Kidney glomerular epithelial cell (primary cell): ENCODE measurements around the gene ERBB4.

Experiments used
- DNase-seq: peaks from one replicate; lab custom pipeline; 2025; lab: John Stamatoyannopoulos, UW

Gene ERBB4

GRCh38 chr2:211473116-211473515 is 1065.5 kb downstream of the ERBB4 start:
- no peak for DNase-seq

- DNase-seq: no peak
These were observed 1068.9 kb downstream of the ERBB4 start for GRCh38 chr2:211469664-211470059.

- DNase-seq: no peak
These were observed 1069.5 kb downstream of the ERBB4 start for GRCh38 chr2:211468877-211469663.

- DNase-seq: no peak
These were observed 1070.4 kb downstream of the ERBB4 start for GRCh38 chr2:211468217-211468616.

DNA sequence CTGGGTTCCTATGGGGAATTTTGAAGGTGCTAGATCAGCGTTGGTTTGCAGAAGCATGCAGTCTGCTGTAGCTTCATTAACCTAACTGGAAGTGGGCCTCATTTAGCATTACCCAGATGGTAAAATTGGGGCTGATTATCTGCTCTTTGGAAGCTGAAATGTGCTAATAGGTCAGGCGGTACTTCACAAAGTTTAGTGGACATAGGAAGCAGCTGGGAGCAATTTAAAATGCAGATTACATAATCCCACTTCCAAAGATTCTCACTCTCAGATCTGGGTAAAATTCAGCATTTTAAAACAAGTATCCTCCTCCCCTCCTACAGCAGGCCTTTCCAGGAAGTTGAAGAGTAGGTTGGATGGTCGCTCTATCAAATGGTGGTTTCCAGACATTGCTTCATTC is 1075.2 kb downstream of the ERBB4 start:
- no peak for DNase-seq

GRCh38 chr2:211458974-211459373 is 1079.6 kb downstream of the ERBB4 start:
- DNase-seq: no peak

DNA sequence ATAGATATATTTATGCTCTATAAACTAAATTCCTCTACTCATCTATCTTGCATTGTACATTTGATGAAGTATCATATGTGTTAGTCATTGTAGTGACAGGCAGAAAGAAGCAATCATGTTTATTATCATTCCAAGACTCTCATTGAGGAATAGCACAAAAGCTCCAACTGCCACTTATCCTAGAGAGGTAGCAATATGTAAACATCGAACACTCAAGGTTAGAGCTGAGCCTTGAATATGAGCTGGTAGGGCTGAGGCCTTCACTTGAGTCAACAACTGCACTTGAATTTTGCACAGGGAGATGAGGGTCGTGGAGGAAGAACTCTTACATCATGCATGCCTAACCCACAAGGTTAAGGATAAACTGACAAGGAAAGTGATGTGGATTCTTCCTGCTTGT is 1081.3 kb downstream of the ERBB4 start:
- DNase-seq: no peak

- DNase-seq: peak; percentile 16
These were observed 1083.3 kb downstream of the ERBB4 start for GRCh38 chr2:211455216-211455841.

- DNase-seq: no peak
These were observed 1083.9 kb downstream of the ERBB4 start for GRCh38 chr2:211454679-211455078.

DNA sequence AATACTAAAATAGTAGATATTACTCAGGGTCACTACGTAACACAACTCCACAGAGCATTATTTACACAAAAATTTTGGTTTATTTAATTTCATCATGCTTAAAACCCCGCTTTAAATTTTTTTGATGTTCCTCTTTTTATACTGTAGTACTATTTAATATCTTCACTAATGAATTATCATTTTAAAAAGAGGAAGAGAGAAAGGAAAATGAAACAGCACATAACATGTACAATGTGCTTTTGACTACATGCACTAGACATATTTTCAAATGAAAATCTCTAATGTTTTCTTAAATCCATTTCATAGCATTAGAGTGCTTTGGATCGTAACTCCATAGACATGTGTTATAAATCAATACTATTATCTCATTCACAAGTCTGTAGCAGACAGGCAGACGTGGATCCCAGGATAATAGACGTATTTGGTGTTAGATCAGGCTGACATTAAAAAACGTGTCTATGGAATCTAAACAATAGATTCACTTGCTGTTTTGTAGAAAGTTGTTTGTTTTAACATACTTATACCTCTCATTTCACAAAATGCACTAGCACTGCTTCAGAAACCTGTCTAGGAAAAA is 1085.2 kb downstream of the ERBB4 start:
- no peak for DNase-seq

GRCh38 chr2:211451642-211452041 is 1087.0 kb downstream of the ERBB4 start:
- no peak for DNase-seq

GRCh38 chr2:211449819-211450218 is 1088.8 kb downstream of the ERBB4 start:
- DNase-seq: no peak

DNA sequence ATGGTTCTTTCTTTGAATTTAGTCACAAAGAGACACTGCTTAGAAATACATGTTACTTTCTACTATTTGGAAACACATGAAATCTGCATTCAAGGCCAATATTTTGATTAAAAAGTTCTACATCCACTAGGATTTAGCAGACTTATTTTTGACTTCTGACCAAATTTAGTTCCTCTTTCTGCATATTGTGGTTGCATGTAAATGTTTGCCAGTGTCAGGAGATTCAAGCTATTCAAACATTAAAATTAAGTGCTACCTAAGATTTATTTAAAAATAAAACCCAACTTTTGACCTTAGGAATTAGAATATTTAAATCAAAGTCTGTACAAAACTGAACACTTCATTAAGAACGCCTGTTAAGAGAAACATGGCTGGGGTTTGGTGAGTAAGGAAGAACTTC is 1091.1 kb downstream of the ERBB4 start:
- DNase-seq: no peak

DNA sequence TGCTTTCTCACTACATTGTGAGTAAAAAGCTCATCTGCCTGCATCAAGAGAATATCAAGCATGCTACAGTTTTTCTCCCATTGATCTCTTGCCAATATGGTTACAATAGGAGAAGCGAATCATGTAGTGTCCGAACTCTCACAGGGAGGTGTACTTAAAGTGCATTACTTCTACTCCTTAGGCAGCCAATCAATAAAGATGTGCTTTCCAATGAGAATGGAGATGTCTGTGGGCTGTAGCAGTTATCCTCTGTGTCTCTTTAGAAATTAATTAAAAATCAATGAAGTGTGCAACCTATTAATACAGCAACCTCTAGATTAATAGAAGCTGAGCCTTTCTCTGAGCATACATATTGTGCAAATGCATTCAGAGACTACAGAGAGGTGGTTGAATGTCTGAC is 1098.5 kb downstream of the ERBB4 start:
- DNase-seq: no peak

DNA sequence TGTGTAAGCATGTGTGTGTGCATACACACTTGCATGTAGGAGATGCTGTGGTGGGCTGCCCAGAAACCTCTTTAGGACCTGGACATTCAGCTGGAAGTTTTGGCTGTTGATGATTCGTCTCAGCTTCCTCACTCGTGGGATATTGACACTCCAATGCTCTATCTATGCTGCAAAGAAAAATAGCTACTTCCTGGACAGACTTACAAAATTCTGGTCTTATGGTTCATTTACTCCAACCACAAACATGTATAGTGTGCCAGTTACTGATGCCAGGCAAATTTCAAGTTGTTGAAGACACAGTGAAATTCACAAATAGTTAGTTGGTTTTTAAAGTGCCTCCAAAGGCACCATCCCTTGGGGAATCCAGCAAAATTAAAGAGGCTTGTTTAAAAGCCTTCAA is 1099.6 kb downstream of the ERBB4 start:
- peak; percentile 22 for DNase-seq

DNA sequence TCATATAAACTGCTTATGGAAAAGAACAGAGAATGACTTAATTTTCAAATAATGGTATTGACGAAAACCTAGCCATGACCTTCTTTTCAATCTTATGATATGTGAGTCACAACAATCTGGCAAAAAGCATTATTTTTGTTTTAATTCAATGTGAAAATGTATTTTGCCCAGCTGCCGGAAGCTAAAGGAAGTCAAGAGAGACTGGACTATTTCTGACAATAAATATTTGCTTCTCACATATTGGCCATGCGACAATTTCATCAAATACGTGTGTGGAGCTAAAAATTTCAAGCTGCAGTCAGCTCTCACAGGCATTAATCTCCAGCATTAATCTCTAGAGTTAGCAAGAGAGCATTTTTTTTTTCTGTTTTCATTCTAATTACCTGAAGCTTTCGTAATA is 1101.2 kb downstream of the ERBB4 start:
- no peak for DNase-seq

- DNase-seq: no peak
These were observed 1102.4 kb downstream of the ERBB4 start for GRCh38 chr2:211436182-211436581.

DNA sequence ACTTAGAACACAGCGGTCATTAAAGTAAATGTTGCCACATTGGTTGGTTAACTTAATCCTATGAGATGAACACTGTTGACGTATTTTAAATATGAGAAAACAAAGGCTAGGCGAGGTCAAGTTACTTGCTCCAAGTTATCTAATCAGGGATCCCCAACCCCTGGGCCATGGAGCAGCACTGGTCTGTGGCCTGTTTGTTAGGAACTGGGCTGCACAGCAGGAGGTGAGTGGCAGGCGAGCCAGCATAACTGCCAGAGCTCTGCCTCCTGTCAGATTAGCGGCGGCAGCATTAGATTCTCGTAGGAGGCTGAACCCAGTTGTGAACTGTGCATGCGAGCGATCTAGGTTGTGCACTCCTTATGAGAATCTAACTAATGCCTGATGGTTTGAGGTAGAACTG is 1103.3 kb downstream of the ERBB4 start:
- no peak for DNase-seq

GRCh38 chr2:211434773-211435172 is 1103.8 kb downstream of the ERBB4 start:
- no peak for DNase-seq

DNA sequence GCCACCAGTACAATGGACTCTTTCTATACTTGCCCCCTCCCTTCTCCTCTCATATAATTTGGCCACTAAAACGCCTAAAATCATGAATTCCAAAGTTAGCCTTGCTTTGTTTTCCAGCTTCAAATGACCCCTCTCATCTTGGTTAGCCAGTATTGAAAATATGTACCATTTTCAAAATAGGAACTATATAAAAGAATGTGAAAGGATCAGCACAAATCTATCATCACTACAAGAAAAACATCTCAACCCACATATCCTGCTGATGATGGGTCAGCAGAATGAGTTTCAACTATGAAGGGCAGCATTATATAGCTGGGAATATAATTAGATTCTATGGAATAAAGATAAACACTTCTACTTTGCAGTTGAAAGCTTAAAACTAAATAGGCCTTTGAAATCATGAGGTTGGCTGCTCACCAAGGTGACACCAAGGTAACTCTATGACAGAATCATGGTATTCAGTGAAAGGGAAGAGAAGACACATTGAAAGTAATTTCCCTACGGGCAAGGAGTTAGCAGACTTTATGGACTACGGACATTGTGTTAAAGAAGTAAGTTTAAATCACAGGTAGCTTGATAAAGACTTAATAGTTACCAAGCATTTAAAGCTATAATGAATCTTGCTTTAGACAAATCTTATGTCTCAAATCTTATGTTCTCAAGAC is 1109.2 kb downstream of the ERBB4 start:
- no peak for DNase-seq

DNA sequence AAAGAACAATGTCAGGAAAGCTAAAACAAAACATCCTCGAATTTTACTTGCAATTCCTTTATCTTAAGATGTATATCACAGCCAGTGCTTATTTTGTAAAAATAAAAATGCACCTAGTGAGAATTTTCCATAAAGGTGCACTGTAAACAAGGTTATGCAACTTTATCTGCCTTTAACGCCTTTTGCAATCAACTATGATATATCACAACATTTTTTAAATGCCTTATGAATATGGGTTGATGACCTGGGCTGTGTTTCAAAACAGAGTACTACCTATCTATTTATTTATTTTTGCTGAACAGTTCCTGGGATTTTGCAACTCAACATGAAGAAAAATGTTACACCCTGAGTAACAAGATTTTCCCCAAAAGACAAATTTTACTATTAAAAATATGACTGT is 1112.4 kb downstream of the ERBB4 start:
- DNase-seq: no peak

GRCh38 chr2:211423018-211423417 is 1115.6 kb downstream of the ERBB4 start:
- DNase-seq: no peak

DNA sequence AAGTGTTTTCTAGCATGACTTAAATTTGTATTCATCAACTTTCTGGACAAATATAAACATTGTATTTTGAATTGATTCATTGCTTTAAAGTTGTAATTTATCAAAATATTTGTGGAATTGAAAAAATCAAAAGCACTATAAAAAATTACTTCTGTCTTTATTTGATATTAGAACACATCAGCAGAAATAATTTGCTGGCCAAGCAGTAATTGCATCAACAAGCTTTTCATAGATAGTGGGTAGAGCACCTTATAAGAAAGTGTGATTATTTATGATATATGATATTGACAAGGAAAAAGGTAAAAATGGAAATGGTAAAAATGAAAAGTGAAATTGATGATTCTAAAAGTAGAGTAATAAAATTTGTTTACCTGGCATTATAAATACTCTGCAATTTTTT is 1121.1 kb downstream of the ERBB4 start:
- DNase-seq: no peak
